Mesenteric fat pad (tissue), 1 donor: ENCODE measurements around the gene DYRK1B. TPM values are rescaled to one million over a fixed set of nuclear protein-coding genes. Genes with fewer than 3 reads are reported as not detected.
"Not testable (repeated sequence)": the region's sequence is repeated elsewhere in the genome, so short reads cannot be mapped to it uniquely, and the experiment has no call there.

Experiments
- DNase-seq: peaks from one replicate; pipeline ENCODE4 v3.0.0-alpha.2; 2020; ENCODE audit warnings: low spot score
- microRNA-seq: library from miRNA; unstranded; fragments of <30 nt; microRNA quantifications from one replicate; pipeline ENCODE4 v1.2.0, GENCODE V29; 2020; ENCODE audit warnings: borderline number of aligned reads
- total RNA-seq: library from RNA; stranded (reverse); fragmentation: NEBNext Ultra II Directional; extraction: Animal tissue kit (Norgen Biotek cat#: 25700); gene quantifications from one replicate; pipeline ENCODE4 v1.2.1, GENCODE V29; 2021
- donor health status: DM: yes; HTN: yes; CAD: no.

DYRK1B gene
- total RNA-seq, 1 donor from 2014 or later = 8.8 TPM

- no peak for DNase-seq
These were observed 20.5 kb downstream of the DYRK1B start for GRCh38 chr19:39813264-39813993.

GRCh38 chr19:39811064-39811463 lies 22.9 kb downstream of the DYRK1B start:
- DNase-seq = no peak

- no peak for DNase-seq
These were observed 23.5 kb downstream of the DYRK1B start for GRCh38 chr19:39810424-39810823.

- no peak for DNase-seq
These were observed 24.6 kb downstream of the DYRK1B start for GRCh38 chr19:39809368-39809767.

GRCh38 chr19:39808688-39809087 lies 25.3 kb downstream of the DYRK1B start:
- not testable (repeated sequence) for DNase-seq

GRCh38 chr19:39807846-39808364 lies 26.1 kb downstream of the DYRK1B start:
- no peak for DNase-seq

- DNase-seq = no peak
These were observed 28.9 kb downstream of the DYRK1B start for GRCh38 chr19:39805104-39805503.

- DNase-seq = no peak
These were observed 31.0 kb downstream of the DYRK1B start for GRCh38 chr19:39802958-39803357.

- DNase-seq = no peak
These were observed 36.9 kb downstream of the DYRK1B start for GRCh38 chr19:39797083-39797482.

- DNase-seq = no peak
These were observed 37.9 kb downstream of the DYRK1B start for GRCh38 chr19:39796000-39796498.

GRCh38 chr19:39795001-39795400 lies 39.0 kb downstream of the DYRK1B start:
- DNase-seq = no peak

- DNase-seq = no peak
These were observed 40.9 kb downstream of the DYRK1B start for GRCh38 chr19:39792999-39793546.

GRCh38 chr19:39788244-39788643 lies 45.7 kb downstream of the DYRK1B start:
- no peak for DNase-seq

- DNase-seq = no peak
These were observed 53.1 kb downstream of the DYRK1B start for GRCh38 chr19:39780894-39781293.

GRCh38 chr19:39778763-39779162 lies 55.2 kb downstream of the DYRK1B start, which contains the start of gene LEUTX:
Gene LEUTX, plus strand, starts transcription at chr19:39778854. Its CDS starts 67 bp downstream, at chr19:39778921.
- DNase-seq = no peak

Small RNAs within 50 kb of the gene (microRNA-seq; reads per million reads assigned to microRNA genes)
- gene MIR6719 = not detected

Other genes with a start within 250 kb of the DYRK1B start
- gene LGALS13, start 231.6 kb downstream of the DYRK1B start, total RNA-seq = not detected
- gene LGALS16, start 178.2 kb downstream of the DYRK1B start, total RNA-seq = not detected
- not detected for gene LGALS14, start 129.7 kb downstream of the DYRK1B start, total RNA-seq
- gene CLC, start 96.1 kb downstream of the DYRK1B start, total RNA-seq = not detected
- not detected for gene LEUTX, start 55.3 kb downstream of the DYRK1B start, total RNA-seq
- 121 TPM for gene FBL, start 12.2 kb upstream of the DYRK1B start, total RNA-seq
- gene FCGBP, start 100.5 kb upstream of the DYRK1B start, total RNA-seq = 108 TPM
- 85.5 TPM for gene PSMC4, start 137.0 kb upstream of the DYRK1B start, total RNA-seq
- gene ZNF546, start 162.9 kb upstream of the DYRK1B start, total RNA-seq = 3.9 TPM
- gene ZNF780B, start 222.1 kb upstream of the DYRK1B start, total RNA-seq = 11.4 TPM